Pancreas (tissue), 10 donors: ENCODE measurements around the gene RASA3. TPM values are rescaled to one million over a fixed set of nuclear protein-coding genes. Genes with fewer than 3 reads are reported as not detected.
A peak's percentile ranks its signal among the peaks of the same experiment; 100 is the strongest.

Experiments
- ATAC-seq, 4 donors: fragments of 200-7000 bp; cut with Tn5 transposase; one replicate each; pipeline versions ENCODE4 v1.8.0 to v1.9.1; 2020; ENCODE audit warnings: mild to moderate bottlenecking in 4 of 4, moderate library complexity in 4 of 4
- DNase-seq, 6 donors: peaks; one replicate each; pipeline ENCODE4 v3.0.0-alpha.2; 2020
- FAIRE-seq: peaks from 2 replicates; lab custom pipeline; 2012; peaks lifted over from hg19 to GRCh38; lab: Jason Lieb, UNC
- H3K27ac ChIP-seq, 4 donors: fragments of 200-600 bp; sonication (generic); 1 replicate in 3 of 4; 2 replicates in 1 of 4; pipeline versions ENCODE4 v1.5.0 to v1.8.0; 2020
- H3K27me3 ChIP-seq, 4 donors: fragments of 200-600 bp; one replicate each; pipeline ENCODE4 v1.8.0; 2021
- H3K36me3 ChIP-seq, 3 donors: fragments of 200-600 bp; sonication (generic) in 1 of 3; one replicate each; pipeline versions ENCODE4 v1.5.0 to v1.8.0; 2020 to 2021
- H3K4me1 ChIP-seq, 3 donors: fragments of 200-600 bp; one replicate each; pipeline ENCODE4 v1.8.0; 2021
- H3K4me3 ChIP-seq, 4 donors: fragments of 200-600 bp; sonication (generic) in 2 of 4; one replicate each; pipeline versions ENCODE4 v1.5.0 to v1.8.0; 2020 to 2021
- H3K9me3 ChIP-seq, 4 donors: fragments of 200-600 bp; one replicate each; pipeline ENCODE4 v1.8.0; 2021
- CTCF ChIP-seq, 4 donors: fragments of 200-600 bp; sonication (generic) in 3 of 4; IDR thresholded peaks; one replicate each; pipeline versions ENCODE4 v1.5.0 to v1.8.0; 2021; ENCODE audit warnings: antibody characterized with exemption in 4 of 4
- WGBS, 2 donors: extraction: QIAGEN DNeasy Blood & Tissue Kit; methylation state at CpG; one replicate each; pipeline ENCODE4 v1.1.7; 2013; 5-methylcytosine and 5-hydroxymethylcytosine counted together
- intact Hi-C, 3 donors: fragments of 100-400 bp; cut with DNase I; formaldehyde crosslinking; loops; one replicate each; pipeline versions ENCODE4 v1.11.1 to v1.14.2; 2022
- polyA plus RNA-seq, 2 donors: library from polyadenylated mRNA; stranded (reverse); fragments of 200-250 nt; gene quantifications; one replicate each; pipeline ENCODE4 v1.2.3, GENCODE V29; 2013
- total RNA-seq, 6 donors: library from RNA; stranded (reverse); fragmentation: NEBNext Ultra II Directional in 4 of 6; extraction: Animal tissue kit (Norgen Biotek cat#: 25700) in 4 of 6; gene quantifications; one replicate each; pipeline versions ENCODE4 v1.2.1 to v1.2.4, GENCODE V29; 2021 to 2023
- donor health status: healthy with polysubstance abuse.
- donor health status: DM: no; HTN: no; CAD: no; lungs with moderate emphysema.
- donor health status: DM: no; HTN: no; CAD: no.
- donor health status: control.
- donor health status: control.
- donor health status: Bipolar disorder and iron deficiency.
- donor health status: DM: yes; HTN: yes; CAD: no.
- donor health status: DM: no; HTN: no; CAD: no.
- donor health status: DM: no; HTN: no; CAD: no.
- donor health status: DM: yes; HTN: yes; CAD: no.

Gene RASA3
- total and polyA plus RNA-seq, 8 donors: 5.7 to 11.2 (median 9.1) TPM

DNA sequence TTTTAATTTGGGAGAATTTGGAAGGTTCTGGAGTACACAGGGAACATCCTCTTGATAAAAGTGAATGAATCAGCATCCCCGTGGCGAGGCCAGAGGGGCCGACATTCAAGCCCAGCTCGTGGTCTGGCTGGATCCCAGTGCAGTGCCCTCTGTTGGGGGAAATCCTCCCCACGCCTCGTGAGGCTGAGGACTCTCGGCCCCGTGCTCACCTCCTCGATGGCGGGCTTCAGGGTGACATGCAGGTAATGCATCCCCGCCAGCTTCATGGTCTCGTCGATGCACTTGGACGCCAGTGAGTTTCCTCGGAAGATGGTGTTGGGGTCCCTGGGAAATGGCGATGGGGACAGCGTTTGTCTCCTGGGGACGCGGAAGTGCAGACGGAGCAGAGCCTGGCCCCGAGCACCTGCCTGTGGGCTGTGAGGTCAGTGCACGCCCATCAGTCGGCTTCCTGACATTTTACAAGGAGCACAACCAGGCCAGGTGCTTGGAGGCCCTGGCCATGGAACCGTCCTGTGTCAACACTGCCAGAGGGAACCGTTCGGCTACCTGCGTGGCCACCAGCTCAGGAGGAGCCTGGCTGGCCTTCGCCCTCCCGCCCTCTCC lies 115.3 kb downstream of the RASA3 start:
- intact Hi-C loops: no loop called here
- Histone ChIP-seq H3K27ac (no peak overlapping the region), H3K4me1 (no peaks in the 10 kb centered on the region), H3K9me3 (no peaks in the 10 kb centered on the region), H3K36me3 (no peaks in the 10 kb centered on the region), H3K4me3 (no peak overlapping the region), H3K27me3 (no peaks in the 10 kb centered on the region)
- ATAC-seq (no peak), FAIRE-seq (no peak), DNase-seq (peak in 2 of 6 donors; percentile 19 to 53)
- TF ChIP-seq CTCF (IDR thresholded peaks at IDR 0.05): no peak
- WGBS, 2 donors: 90 to 93% methylated on average over 29 of the region's 29 CpGs

DNA sequence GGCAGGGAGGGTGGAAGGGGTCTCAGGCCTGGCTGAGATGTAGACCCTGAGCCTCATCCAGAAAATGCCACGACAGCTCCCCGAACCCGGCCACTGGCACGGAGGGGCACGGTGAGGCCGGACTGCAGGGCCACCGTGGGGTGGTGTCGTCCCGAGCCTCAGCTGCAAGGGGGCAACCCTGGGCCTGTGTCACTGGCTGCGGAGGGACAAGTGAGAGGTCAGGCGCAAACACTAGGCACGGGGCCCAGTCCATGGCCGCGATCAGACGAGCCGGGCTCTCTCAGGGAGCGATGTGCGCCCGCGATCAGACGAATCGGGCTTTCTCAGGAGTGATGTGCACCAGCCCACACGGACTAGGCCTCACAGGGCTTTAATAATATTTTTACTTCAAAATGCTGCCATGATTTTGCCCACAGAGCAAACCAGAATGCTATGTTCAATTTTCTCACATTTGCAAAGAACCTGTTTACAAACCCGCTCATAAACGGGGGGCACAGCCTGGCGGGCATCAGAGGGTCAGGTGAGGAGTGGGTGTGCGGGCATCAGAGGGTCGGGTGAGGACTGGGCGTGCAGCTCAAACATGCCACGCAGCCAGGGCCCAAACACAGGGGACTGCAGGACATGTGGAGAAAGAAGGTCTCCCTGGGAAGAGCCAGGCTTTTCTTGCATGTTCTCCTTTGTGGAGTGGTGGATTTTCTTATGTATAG lies 115.9 kb downstream of the RASA3 start:
- Histone ChIP-seq H3K4me3 (no peak overlapping the region), H3K4me1 (no peaks in the 10 kb centered on the region), H3K36me3 (no peaks in the 10 kb centered on the region), H3K27ac (no peak overlapping the region), H3K9me3 (no peaks in the 10 kb centered on the region), H3K27me3 (no peaks in the 10 kb centered on the region)
- no peak for TF ChIP-seq CTCF (IDR thresholded peaks at IDR 0.05)
- 91 to 94% methylated on average over 30 of the region's 30 CpGs for WGBS, 2 donors
- intact Hi-C loops: no loop called here
- DNase-seq (peak in 1 of 6 donors; percentile 47), ATAC-seq (no peak), FAIRE-seq (no peak)

GRCh38 chr13:114015969-114016295 lies 116.5 kb downstream of the RASA3 start:
- Histone ChIP-seq H3K9me3 (no peaks in the 10 kb centered on the region), H3K27me3 (no peaks in the 10 kb centered on the region), H3K4me3 (no peak overlapping the region), H3K4me1 (no peaks in the 10 kb centered on the region), H3K27ac (no peak overlapping the region), H3K36me3 (no peaks in the 10 kb centered on the region)
- DNase-seq (no peak), FAIRE-seq (no peak), ATAC-seq (peak in 1 of 4 donors; percentile 13)
- TF ChIP-seq CTCF (IDR thresholded peaks at IDR 0.05): no peak
- 92 to 94% methylated on average over 10 to 11 of the region's 11 CpGs for WGBS, 2 donors
- intact Hi-C loops: no loop called here

DNA sequence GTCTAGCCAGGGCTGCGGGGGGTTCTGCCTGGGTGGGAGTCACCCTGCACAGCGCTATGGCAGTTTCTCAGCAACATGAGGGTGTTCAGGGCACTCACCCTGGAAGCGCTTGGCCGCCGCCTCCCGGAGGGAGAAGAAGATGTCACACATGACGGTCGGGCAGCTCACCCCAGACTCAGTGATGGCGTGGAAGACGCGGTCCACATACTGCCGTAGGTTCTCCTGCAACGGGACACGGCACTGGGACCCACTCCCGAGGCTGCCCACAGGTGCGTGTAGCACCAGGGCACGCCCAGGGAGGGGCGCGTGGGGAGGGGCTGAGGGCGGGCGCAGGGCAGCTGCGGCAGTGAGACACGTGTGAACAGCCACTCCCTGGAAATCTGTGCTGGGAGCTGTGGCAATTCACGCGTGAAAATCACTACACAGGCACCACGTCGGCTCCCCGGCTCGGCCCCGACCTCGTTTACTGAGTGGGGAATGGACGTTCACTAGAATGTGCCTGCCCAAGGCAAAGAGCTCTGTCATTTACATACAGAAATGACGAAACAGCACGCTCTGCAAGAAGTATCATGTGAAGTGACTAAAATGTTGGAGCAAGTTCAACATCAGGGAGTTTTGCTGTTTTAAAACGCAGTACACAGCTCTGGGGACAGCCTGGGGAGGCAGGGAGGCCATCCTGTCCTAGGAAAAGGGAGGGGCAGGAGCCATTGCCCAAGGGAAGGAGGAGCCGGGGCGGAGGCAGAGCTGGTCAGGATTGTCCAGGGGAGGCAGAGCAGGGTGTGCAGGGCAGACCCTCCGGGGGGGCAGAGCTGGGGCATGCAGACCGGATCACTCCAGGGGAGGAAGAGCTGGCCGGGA lies 117.1 kb downstream of the RASA3 start:
- no peak for TF ChIP-seq CTCF (IDR thresholded peaks at IDR 0.05)
- H3K4me3 ChIP-seq: no peak overlapping the region
- intact Hi-C loops: no loop called here
- peak in 1 of 6 donors; percentile 75 for DNase-seq
- WGBS, 2 donors: 91 to 92% methylated on average over 40 of the region's 40 CpGs
- peak; percentile 15 to 60 (median 42) for ATAC-seq
- H3K4me1 ChIP-seq: no peaks in the 10 kb centered on the region
- no peak overlapping the region for H3K27ac ChIP-seq
- H3K9me3 ChIP-seq: no peaks in the 10 kb centered on the region
- H3K27me3 ChIP-seq: no peaks in the 10 kb centered on the region
- H3K36me3 ChIP-seq: no peaks in the 10 kb centered on the region
- FAIRE-seq: no peak
